Skin epidermis (tissue), 12 donors: ENCODE measurements around the gene TPM4.

Experiments used
- H3K27ac ChIP-seq, 21 experiments: fragments of 200-600 bp; sonication (generic) in 11 of 21; one replicate each; pipeline ENCODE4 v1.5.0; 2020; ENCODE audit warnings: mild to moderate bottlenecking in 3 of 21, inconsistent platforms in 2 of 21, moderate library complexity in 2 of 21
- H3K4me3 ChIP-seq, 7 experiments: fragments of 200-600 bp; sonication (generic) in 2 of 7; one replicate each; pipeline ENCODE4 v1.5.0; 2020; ENCODE audit warnings: inconsistent platforms in 2 of 7, mild to moderate bottlenecking in 2 of 7, moderate library complexity in 1 of 7

Gene TPM4

GRCh38 chr19:16143399-16144215, 67.3 kb downstream of the TPM4 start, which contains the start of gene HSH2D:
TSS of gene HSH2D (plus strand) at chr19:16143685. CDS start at chr19:16148751, 5,066 bp downstream.
- Histone ChIP-seq H3K4me3 (peak within 1 kb of the TSS; percentile 7 to 35 (median 20)), H3K27ac (peak within 1 kb of the TSS in 17 of 21 experiments; percentile 14 to 96 (median 67))

- H3K4me3 ChIP-seq, result peak overlapping the region; percentile 7 to 35 (median 20)
Observed at GRCh38 chr19:16144216-16144581, 67.9 kb downstream of the TPM4 start.

GRCh38 chr19:16146112-16146511, 69.8 kb downstream of the TPM4 start:
- Histone ChIP-seq H3K27ac (no peak overlapping the region), H3K4me3 (no peak overlapping the region)

More at GRCh38 chr19:16144216-16144581, 67.9 kb downstream of the TPM4 start:
- H3K27ac ChIP-seq, result peak overlapping the region in 13 of 21 experiments; percentile 43 to 96 (median 78)

- peak overlapping the region in 4 of 21 experiments; percentile 16 to 67 (median 24) for H3K27ac ChIP-seq
- no peak overlapping the region for H3K4me3 ChIP-seq
Observed at GRCh38 chr19:16148443-16149229, 72.3 kb downstream of the TPM4 start.
